PC-9 (cell line): ENCODE data around the gene POMT1. TPM values are rescaled to one million over a fixed set of nuclear protein-coding genes. Genes with fewer than 3 reads are reported as not detected.
"Not testable (repeated sequence)": the region's sequence is repeated elsewhere in the genome, so short reads cannot be mapped to it uniquely, and the experiment has no call there.

Experiments used
- BruUV-seq: library from RNA; stranded (reverse); fragments of 400-500 nt; replicated peaks from 2 replicates; lab custom pipeline; 2021; lab: Mats Ljungman, UMichigan
- CTCF ChIA-PET: fragments of 300-600 bp; sonication (Branson Sonifier 250); formaldehyde crosslinking; loops from one replicate; lab custom pipeline; 2022; ENCODE audit warnings: antibody characterized with exemption; lab: Charles Lee
- POLR2A ChIA-PET: fragments of 300-600 bp; sonication (Branson Sonifier 250); formaldehyde crosslinking; loops from one replicate; lab custom pipeline; 2022; ENCODE audit warnings: antibody characterized with exemption; ENCODE audit not compliant: unreplicated experiment; lab: Charles Lee
- DNase-seq, 2 experiments: peaks; one replicate each; pipeline versions ENCODE4 v3.0.0 to v3.0.0-alpha.2; 2015 to 2022; ENCODE audit warnings: mixed read lengths in 1 of 2
- H2AFZ ChIP-seq: fragments of 200-600 bp; sonication (generic); 2 replicates; pipeline ENCODE4 v1.8.1; 2017; ENCODE audit warnings: antibody characterized with exemption
- H3F3A ChIP-seq: fragments of 200-600 bp; sonication (generic); 2 replicates; pipeline ENCODE4 v1.8.1; 2017; ENCODE audit warnings: antibody characterized with exemption, mild to moderate bottlenecking, low read depth; ENCODE audit not compliant: insufficient read depth
- H3K27ac ChIP-seq: fragments of 200-600 bp; sonication (generic); 2 replicates; pipeline ENCODE4 v1.6.1; 2016; ENCODE audit warnings: mixed run types
- H3K27me3 ChIP-seq: fragments of 200-600 bp; sonication (generic); 2 replicates; pipeline ENCODE4 v1.6.1; 2016; ENCODE audit warnings: low read depth, mixed run types; ENCODE audit not compliant: insufficient read depth
- H3K36me3 ChIP-seq: fragments of 200-600 bp; sonication (generic); 2 replicates; pipeline ENCODE4 v1.6.1; 2016; ENCODE audit warnings: low read depth, mixed run types
- H3K4me1 ChIP-seq: fragments of 200-600 bp; sonication (generic); replicated peaks from 2 replicates; pipeline ENCODE4 v1.6.1; 2016; ENCODE audit warnings: mixed run types; ENCODE audit not compliant: insufficient read depth
- H3K4me2 ChIP-seq: fragments of 200-600 bp; sonication (generic); 2 replicates; pipeline ENCODE4 v1.6.1; 2017; ENCODE audit warnings: mixed run types
- H3K4me3 ChIP-seq: fragments of 200-600 bp; sonication (generic); 2 replicates; pipeline ENCODE4 v1.6.1; 2016; ENCODE audit warnings: mixed run types
- H3K79me2 ChIP-seq: fragments of 200-600 bp; sonication (generic); 2 replicates; pipeline ENCODE4 v1.6.1; 2017; ENCODE audit warnings: low read depth, mixed run types
- H3K9me2 ChIP-seq: fragments of 200-600 bp; sonication (generic); 2 replicates; pipeline ENCODE4 v1.8.1; 2017; ENCODE audit warnings: mild to moderate bottlenecking; ENCODE audit not compliant: insufficient read depth
- H3K9me3 ChIP-seq: fragments of 200-600 bp; sonication (generic); 2 replicates; pipeline ENCODE4 v1.8.1; 2016; ENCODE audit warnings: low read depth; ENCODE audit not compliant: insufficient read depth
- H4K20me1 ChIP-seq: fragments of 200-600 bp; sonication (generic); 2 replicates; pipeline ENCODE4 v1.8.1; 2017; ENCODE audit not compliant: insufficient read depth
- EZH2 ChIP-seq: fragments of 200-600 bp; sonication (generic); IDR thresholded peaks from 2 replicates; pipeline ENCODE4 v1.8.0; 2017; ENCODE audit warnings: antibody characterized with exemption, low read depth
- intact Hi-C: fragments of 100-400 bp; cut with micrococcal nuclease; formaldehyde crosslinking; loops from one replicate; pipeline ENCODE4 v1.10.0; 2022; ENCODE audit not compliant: unreplicated experiment
- total RNA-seq: library from RNA; stranded (reverse); gene quantifications from 2 replicates; pipeline ENCODE4 v1.2.3, GENCODE V29; 2021
- TF ChIP-seq, protein P1 (sequence below): fragments of 200-600 bp; sonication (generic); conservative IDR thresholded peaks from 2 replicates; pipeline ENCODE4 v1.6.1; 2017; ENCODE audit warnings: mixed run types, antibody characterized with exemption, mild to moderate bottlenecking, moderate library complexity

Gene POMT1
- total RNA-seq, 1 experiment from 2014 or later: 35.3 TPM

DNA sequence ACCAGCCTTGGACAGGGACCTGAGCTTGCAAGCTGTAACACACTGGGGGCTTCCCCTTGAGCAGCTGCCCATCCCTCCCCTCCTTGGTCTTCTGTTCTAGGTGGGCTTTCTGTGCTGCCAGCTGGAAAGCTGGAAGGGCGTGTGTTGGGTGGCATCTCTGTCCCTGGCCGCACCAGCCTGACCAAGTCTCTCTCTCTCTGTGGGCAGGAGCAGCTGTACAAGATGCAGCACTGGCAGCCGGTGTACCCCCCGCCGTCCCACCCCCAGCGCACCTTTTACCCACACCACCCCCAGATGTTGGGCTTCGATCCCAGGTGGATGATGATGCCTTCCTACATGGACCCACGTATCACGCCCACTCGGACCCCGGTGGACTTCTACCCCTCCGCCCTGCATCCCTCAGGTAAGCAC is 32.1 kb upstream of the POMT1 start:
- POLR2A ChIA-PET: no interaction called here
- peaks cover 10% of the 10 kb centered on the region for H3K79me2 ChIP-seq
- intact Hi-C loops: no loop called here

DNA sequence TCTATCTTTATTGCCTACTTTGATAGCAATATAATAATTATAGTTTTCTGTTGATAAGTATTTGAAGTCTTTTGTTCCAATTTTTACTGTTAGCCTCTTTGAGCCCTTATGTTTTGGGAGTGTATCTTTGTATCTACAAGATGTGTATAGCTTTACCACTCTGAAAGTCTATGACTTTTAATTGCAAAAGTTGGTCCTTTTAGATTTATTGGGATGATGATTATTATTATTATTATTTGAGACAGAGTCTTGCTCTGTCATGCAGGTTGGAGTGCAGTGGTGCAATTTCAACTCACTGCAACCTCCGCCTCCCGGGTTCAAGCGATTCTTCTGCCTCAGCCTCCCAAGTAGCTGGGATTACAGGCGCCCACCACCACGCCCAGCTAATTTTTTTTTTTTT is 30.6 kb upstream of the POMT1 start:
- H3K4me2 ChIP-seq, DNase-seq, intact Hi-C loops, POLR2A ChIA-PET, H3K9me2 ChIP-seq, H3K27me3 ChIP-seq, H3K4me3 ChIP-seq, H3K79me2 ChIP-seq, BruUV-seq, CTCF ChIA-PET, H3K9me3 ChIP-seq, H3K4me1 ChIP-seq, H3K27ac ChIP-seq, H2AFZ ChIP-seq: not testable (repeated sequence)
- H3K36me3 ChIP-seq: peaks cover 25% of the 10 kb centered on the region
- H3F3A ChIP-seq: peaks cover 17% of the 10 kb centered on the region; the same call in 1 of the 2 replicates
- peaks cover 58% of the 10 kb centered on the region for H4K20me1 ChIP-seq

More for the DNA sequence above, 32.1 kb upstream of the POMT1 start:
- H4K20me1 ChIP-seq: peaks cover 57% of the 10 kb centered on the region
- H3K9me3 ChIP-seq: no peaks in the 10 kb centered on the region
- no peaks in the 10 kb centered on the region for H3K9me2 ChIP-seq
- H2AFZ ChIP-seq: no peak overlapping the region
- H3K27me3 ChIP-seq: no peaks in the 10 kb centered on the region
- H3K4me3 ChIP-seq: no peak overlapping the region
- CTCF ChIA-PET: no interaction called here
- TF ChIP-seq, protein P1, sequence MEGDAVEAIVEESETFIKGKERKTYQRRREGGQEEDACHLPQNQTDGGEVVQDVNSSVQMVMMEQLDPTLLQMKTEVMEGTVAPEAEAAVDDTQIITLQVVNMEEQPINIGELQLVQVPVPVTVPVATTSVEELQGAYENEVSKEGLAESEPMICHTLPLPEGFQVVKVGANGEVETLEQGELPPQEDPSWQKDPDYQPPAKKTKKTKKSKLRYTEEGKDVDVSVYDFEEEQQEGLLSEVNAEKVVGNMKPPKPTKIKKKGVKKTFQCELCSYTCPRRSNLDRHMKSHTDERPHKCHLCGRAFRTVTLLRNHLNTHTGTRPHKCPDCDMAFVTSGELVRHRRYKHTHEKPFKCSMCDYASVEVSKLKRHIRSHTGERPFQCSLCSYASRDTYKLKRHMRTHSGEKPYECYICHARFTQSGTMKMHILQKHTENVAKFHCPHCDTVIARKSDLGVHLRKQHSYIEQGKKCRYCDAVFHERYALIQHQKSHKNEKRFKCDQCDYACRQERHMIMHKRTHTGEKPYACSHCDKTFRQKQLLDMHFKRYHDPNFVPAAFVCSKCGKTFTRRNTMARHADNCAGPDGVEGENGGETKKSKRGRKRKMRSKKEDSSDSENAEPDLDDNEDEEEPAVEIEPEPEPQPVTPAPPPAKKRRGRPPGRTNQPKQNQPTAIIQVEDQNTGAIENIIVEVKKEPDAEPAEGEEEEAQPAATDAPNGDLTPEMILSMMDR: no peak
- no peak for TF ChIP-seq EZH2
- H3K27ac ChIP-seq: no peak overlapping the region
- no peak for DNase-seq
- BruUV-seq: no TSS peak
- H3K36me3 ChIP-seq: peaks cover 34% of the 10 kb centered on the region
- no peaks in the 10 kb centered on the region for H3K4me1 ChIP-seq
- peaks cover 29% of the 10 kb centered on the region; the same call in 1 of the 2 replicates for H3F3A ChIP-seq
- H3K4me2 ChIP-seq: no peak overlapping the region

DNA sequence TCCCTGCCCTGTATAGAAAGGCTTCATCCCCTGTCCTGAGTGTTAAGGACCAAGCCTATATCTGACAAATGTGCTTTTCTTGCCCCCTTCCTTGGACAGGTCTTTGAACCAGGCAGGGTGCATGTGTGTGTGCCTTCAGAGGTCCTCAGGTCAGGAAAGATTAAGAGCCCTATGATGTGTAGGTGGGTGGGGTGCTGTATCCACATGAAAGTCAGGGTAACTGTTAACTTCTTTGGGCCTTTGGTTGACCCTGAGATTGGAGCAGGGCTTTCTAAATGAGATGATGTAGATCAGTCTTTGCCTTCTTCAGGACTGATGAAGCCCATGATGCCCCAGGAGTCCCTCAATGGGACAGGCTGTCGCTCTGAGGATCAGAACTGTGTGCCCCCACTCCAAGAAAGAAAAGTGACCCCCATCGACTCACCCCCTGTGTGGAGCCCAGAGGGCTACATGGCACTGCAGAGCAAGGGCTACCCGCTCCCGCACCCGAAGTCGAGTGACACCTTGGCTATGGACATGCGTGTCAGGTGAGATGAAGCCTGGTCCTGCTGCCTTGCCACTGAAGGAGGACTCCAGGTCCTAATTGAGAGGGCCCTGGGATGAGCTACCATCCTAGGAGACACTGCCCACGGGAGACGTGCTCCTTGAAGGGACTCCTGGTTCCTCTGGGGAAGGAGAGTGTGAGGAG is 29.4 kb upstream of the POMT1 start:
- H3K4me1 ChIP-seq: no peaks in the 10 kb centered on the region
- ChIA-PET POLR2A (no interaction called here), CTCF (no interaction called here)
- intact Hi-C loops: no loop called here
- H2AFZ ChIP-seq: no peak overlapping the region
- H3F3A ChIP-seq: peaks cover 12% of the 10 kb centered on the region; the same call in 1 of the 2 replicates
- H3K4me2 ChIP-seq: no peak overlapping the region
- no peak overlapping the region for H3K4me3 ChIP-seq
- H3K79me2 ChIP-seq: peaks cover 14% of the 10 kb centered on the region; the same call in 1 of the 2 replicates
- H4K20me1 ChIP-seq: peaks cover 56% of the 10 kb centered on the region
- H3K9me2 ChIP-seq: no peaks in the 10 kb centered on the region
- H3K27ac ChIP-seq: no peak overlapping the region
- no peaks in the 10 kb centered on the region for H3K27me3 ChIP-seq
- TF ChIP-seq EZH2: no peak
- TF ChIP-seq, protein P1: no peak
- peaks cover 17% of the 10 kb centered on the region for H3K36me3 ChIP-seq
- H3K9me3 ChIP-seq: no peaks in the 10 kb centered on the region
- no TSS peak for BruUV-seq
- no peak for DNase-seq
